Cardiac septum (tissue), 1 donor: ENCODE measurements around the gene TMEM52B. TPM values are rescaled to one million over a fixed set of nuclear protein-coding genes. Genes with fewer than 3 reads are reported as not detected.

Experiments used
- DNase-seq: peaks from one replicate; pipeline ENCODE4 v3.0.0-alpha.2; 2020; ENCODE audit warnings: low spot score
- intact Hi-C: fragments of 100-400 bp; cut with DNase I; formaldehyde crosslinking; loops from one replicate; pipeline ENCODE4 v1.14.0; 2022
- long read RNA-seq: library from polyadenylated mRNA; unstranded; transcript quantifications from one replicate; pipeline ENCODE4 v2.0.0, GENCODE V29; 2021
- total RNA-seq: library from RNA; stranded (reverse); fragmentation: NEBNext Ultra II Directional; extraction: Animal tissue kit (Norgen Biotek cat#: 25700); gene quantifications from one replicate; pipeline ENCODE4 v1.2.1, GENCODE V29; 2021
- donor health status: DM: no; HTN: no; CAD: no.

The TMEM52B gene
- total RNA-seq, result not detected
- long read RNA-seq, result 0 reads

GRCh38 chr12:10178821-10179220 lies at the start of gene TMEM52B:
TMEM52B (plus strand) TSS chr12:10179032; CDS start chr12:10179575, 543 bp downstream.
- intact Hi-C loops, result no loop called here
- DNase-seq, result no peak

GRCh38 chr12:10130042-10130441 lies 48.8 kb upstream of the TMEM52B start, which contains the start of gene CLEC7A:
CLEC7A (minus strand) TSS chr12:10130199; CDS start chr12:10130082, 117 bp downstream.
- intact Hi-C loops, result no loop called here
- DNase-seq, result no peak

GRCh38 chr12:10131111-10131690 lies 47.6 kb upstream of the TMEM52B start:
- intact Hi-C loops, result no loop called here
- DNase-seq, result no peak

GRCh38 chr12:10132850-10133370 lies 45.9 kb upstream of the TMEM52B start:
- intact Hi-C loops, result no loop called here

GRCh38 chr12:10135126-10135525 lies 43.7 kb upstream of the TMEM52B start:
- DNase-seq, result no peak
- intact Hi-C loops, result no loop called here

More at GRCh38 chr12:10132850-10133370, 45.9 kb upstream of the TMEM52B start:
- DNase-seq, result no peak

GRCh38 chr12:10136637-10137205 lies 42.1 kb upstream of the TMEM52B start:
- no peak for DNase-seq
- intact Hi-C loops, result no loop called here

- intact Hi-C loops, result loop anchor here (5.0 kb wide), 1 partner anchor 108 kb away; the partner anchor contains the start of gene CLEC9A
- no peak for DNase-seq
These were observed 38.8 kb upstream of the TMEM52B start for GRCh38 chr12:10140001-10140400.

- intact Hi-C loops, result loop anchor here (5.0 kb wide), 1 partner anchor 111 kb away; the partner anchor contains the start of gene CLEC9A
- no peak for DNase-seq
These were observed 35.7 kb upstream of the TMEM52B start for GRCh38 chr12:10142976-10143589.

- intact Hi-C loops, result no loop called here
- no peak for DNase-seq
These were observed 31.0 kb upstream of the TMEM52B start for GRCh38 chr12:10147714-10148403.

- DNase-seq, result no peak
- intact Hi-C loops, result no loop called here
These were observed 27.2 kb upstream of the TMEM52B start for GRCh38 chr12:10151621-10152020.

GRCh38 chr12:10153271-10154144 lies 25.3 kb upstream of the TMEM52B start:
- peak; percentile 90 for DNase-seq
- intact Hi-C loops, result loop anchor here (1.0 kb wide), 2 partner anchors 37 to 59 kb away; partner anchors contain the start of gene GABARAPL1

- intact Hi-C loops, result loop anchor here (1.0 kb wide), 1 partner anchor 36 kb away; no protein-coding TSS in a partner anchor
- no peak for DNase-seq
These were observed 24.7 kb upstream of the TMEM52B start for GRCh38 chr12:10154145-10154496.

GRCh38 chr12:10155966-10156365 lies 22.9 kb upstream of the TMEM52B start:
- no peak for DNase-seq
- intact Hi-C loops, result no loop called here

GRCh38 chr12:10158406-10158805 lies 20.4 kb upstream of the TMEM52B start:
- intact Hi-C loops, result no loop called here
- no peak for DNase-seq

- intact Hi-C loops, result no loop called here
- no peak for DNase-seq
These were observed 19.6 kb upstream of the TMEM52B start for GRCh38 chr12:10159280-10159679.

GRCh38 chr12:10160617-10161385 lies 18.0 kb upstream of the TMEM52B start:
- intact Hi-C loops, result no loop called here
- no peak for DNase-seq

- DNase-seq, result no peak
- intact Hi-C loops, result no loop called here
These were observed 15.7 kb upstream of the TMEM52B start for GRCh38 chr12:10163084-10163483.

- intact Hi-C loops, result no loop called here
- DNase-seq, result no peak
These were observed 13.4 kb upstream of the TMEM52B start for GRCh38 chr12:10165421-10165820.
